Osteoblast (primary cell): Measurements from ENCODE around the gene TESK2. TPM values are rescaled to one million over a fixed set of nuclear protein-coding genes. Genes with fewer than 3 reads are reported as not detected.
A peak's percentile ranks its signal among the peaks of the same experiment; 100 is the strongest.

Experiments used
- DNase-seq: peaks from one replicate; pipeline ENCODE4 v3.0.0; 2011; ENCODE audit warnings: low spot score, mixed read lengths; ENCODE audit not compliant: insufficient read length; ENCODE audit errors: missing footprints
- H2AFZ ChIP-seq: 2 replicates; pipeline ENCODE4 v1.6.0; 2011; ENCODE audit warnings: mild to moderate bottlenecking, low read length
- H3K27ac ChIP-seq: 2 replicates; pipeline ENCODE4 v1.5.1; 2011; ENCODE audit warnings: mild to moderate bottlenecking, low read depth, low read length, moderate library complexity
- H3K27me3 ChIP-seq: 2 replicates; pipeline ENCODE4 v1.6.0; 2012; ENCODE audit warnings: mild to moderate bottlenecking, control low read depth, inconsistent platforms, low read length, moderate library complexity; ENCODE audit not compliant: insufficient read depth
- H3K36me3 ChIP-seq: 2 replicates; pipeline ENCODE4 v1.5.1; 2011; ENCODE audit warnings: mild to moderate bottlenecking, low read length, control low read depth, moderate library complexity; ENCODE audit not compliant: insufficient read depth
- H3K4me1 ChIP-seq: 2 replicates; pipeline ENCODE4 v1.5.1; 2011; ENCODE audit warnings: mild to moderate bottlenecking, low read length, control low read depth, moderate library complexity; ENCODE audit not compliant: insufficient read depth
- H3K4me2 ChIP-seq: 2 replicates; pipeline ENCODE4 v1.6.0; 2011; ENCODE audit warnings: mild to moderate bottlenecking, low read length; ENCODE audit not compliant: insufficient read depth
- H3K4me3 ChIP-seq: fragments of 200-600 bp; sonication (generic); 3 replicates; pipeline ENCODE4 v1.5.1; 2012; ENCODE audit warnings: mild to moderate bottlenecking, low read length, inconsistent platforms; ENCODE audit not compliant: insufficient read depth
- H3K79me2 ChIP-seq: 2 replicates; pipeline ENCODE4 v1.6.0; 2012; ENCODE audit warnings: mild to moderate bottlenecking, low read length, control low read depth, inconsistent platforms; ENCODE audit not compliant: insufficient read depth
- H3K9me3 ChIP-seq: 2 replicates; pipeline ENCODE4 v1.5.1; 2011; ENCODE audit warnings: low read depth, low read length, control low read depth
- H4K20me1 ChIP-seq: 2 replicates; pipeline ENCODE4 v1.6.0; 2012; ENCODE audit warnings: mild to moderate bottlenecking, low read length, control low read depth; ENCODE audit not compliant: insufficient read depth
- CTCF ChIP-seq: IDR thresholded peaks from 2 replicates; pipeline ENCODE4 v1.5.1; 2011; ENCODE audit warnings: mild to moderate bottlenecking, low read depth, low read length, moderate library complexity; ENCODE audit errors: extremely low read depth
- total RNA-seq: library from RNA; depleted of rRNA; stranded (reverse); fragments of >200 nt; gene quantifications from 2 replicates; pipeline ENCODE4 v1.2.3, GENCODE V29; 2012

Gene TESK2
- total RNA-seq, 1 donor: 5.4 TPM

- Histone ChIP-seq H3K27me3 (no peaks in the 10 kb centered on the region), H3K27ac (no peak overlapping the region), H4K20me1 (peaks cover 2% of the 10 kb centered on the region), H3K4me3 (no peak overlapping the region), H2AFZ (no peak overlapping the region), H3K9me3 (no peaks in the 10 kb centered on the region), H3K79me2 (peaks cover 13% of the 10 kb centered on the region), H3K4me1 (peaks cover 8% of the 10 kb centered on the region), H3K36me3 (peaks cover 35% of the 10 kb centered on the region), H3K4me2 (no peak overlapping the region)
- TF ChIP-seq CTCF: no peak
- DNase-seq: no peak
Measured at GRCh38 chr1:45346473-45346872, 144.5 kb downstream of the TESK2 start.

GRCh38 chr1:45345014-45345413 lies 145.9 kb downstream of the TESK2 start:
- TF ChIP-seq CTCF: no peak
- Histone ChIP-seq H3K79me2 (peaks cover 24% of the 10 kb centered on the region), H2AFZ (no peak overlapping the region), H3K9me3 (no peaks in the 10 kb centered on the region), H3K27me3 (no peaks in the 10 kb centered on the region), H4K20me1 (peaks cover 2% of the 10 kb centered on the region), H3K4me2 (no peak overlapping the region), H3K4me1 (peaks cover 18% of the 10 kb centered on the region), H3K36me3 (peaks cover 35% of the 10 kb centered on the region), H3K4me3 (no peak overlapping the region), H3K27ac (no peak overlapping the region)
- DNase-seq: no peak

GRCh38 chr1:45344499-45344898 lies 146.5 kb downstream of the TESK2 start:
- H2AFZ ChIP-seq: no peak overlapping the region
- H3K9me3 ChIP-seq: no peaks in the 10 kb centered on the region
- no peak overlapping the region for H3K4me3 ChIP-seq
- peaks cover 2% of the 10 kb centered on the region for H4K20me1 ChIP-seq
- DNase-seq: peak; percentile 48
- H3K4me2 ChIP-seq: no peak overlapping the region
- H3K79me2 ChIP-seq: peaks cover 24% of the 10 kb centered on the region
- H3K27me3 ChIP-seq: no peaks in the 10 kb centered on the region
- peaks cover 35% of the 10 kb centered on the region for H3K36me3 ChIP-seq
- no peak for TF ChIP-seq CTCF
- H3K27ac ChIP-seq: no peak overlapping the region
- peaks cover 18% of the 10 kb centered on the region for H3K4me1 ChIP-seq

- peaks cover 34% of the 10 kb centered on the region for H3K79me2 ChIP-seq
- no peaks in the 10 kb centered on the region for H3K27me3 ChIP-seq
- peak overlapping the region; percentile 85 for H3K4me2 ChIP-seq
- H3K36me3 ChIP-seq: peaks cover 35% of the 10 kb centered on the region
- DNase-seq: no peak
- H4K20me1 ChIP-seq: peaks cover 2% of the 10 kb centered on the region
- H3K4me1 ChIP-seq: peaks cover 19% of the 10 kb centered on the region
- no peaks in the 10 kb centered on the region for H3K9me3 ChIP-seq
- peak overlapping the region; percentile 98 for H2AFZ ChIP-seq
- peak overlapping the region; percentile 94 for H3K4me3 ChIP-seq
- no peak for TF ChIP-seq CTCF
- H3K27ac ChIP-seq: peak overlapping the region; percentile 95
Measured at GRCh38 chr1:45340816-45341466, 150.0 kb downstream of the TESK2 start.
